Measurements from ENCODE around the gene ANOS1.
"Not testable (repeated sequence)": the region's sequence is repeated elsewhere in the genome, so short reads cannot be mapped to it uniquely, and the experiment has no call there.

The ANOS1 gene

DNA sequence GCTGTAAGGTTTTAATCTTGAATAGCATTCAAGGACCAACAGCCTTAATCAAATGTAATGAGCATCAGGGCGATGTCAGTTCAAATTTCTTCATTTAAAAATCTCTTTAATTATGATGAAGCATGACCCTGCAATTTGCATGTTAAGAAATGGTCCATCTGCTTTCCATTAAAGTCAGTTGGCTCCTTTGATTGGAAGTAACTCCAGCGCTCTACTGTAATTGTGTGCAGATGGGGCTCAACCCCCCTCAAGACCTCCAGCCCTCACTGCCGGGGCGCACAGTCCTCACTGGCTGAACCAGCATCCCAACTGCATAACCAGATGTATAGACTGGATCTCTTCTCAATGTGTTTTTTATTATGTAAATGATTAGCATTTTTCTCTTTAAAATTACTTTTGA lies 140.4 kb downstream of the ANOS1 start:
- DNase-seq = no peak

DNA sequence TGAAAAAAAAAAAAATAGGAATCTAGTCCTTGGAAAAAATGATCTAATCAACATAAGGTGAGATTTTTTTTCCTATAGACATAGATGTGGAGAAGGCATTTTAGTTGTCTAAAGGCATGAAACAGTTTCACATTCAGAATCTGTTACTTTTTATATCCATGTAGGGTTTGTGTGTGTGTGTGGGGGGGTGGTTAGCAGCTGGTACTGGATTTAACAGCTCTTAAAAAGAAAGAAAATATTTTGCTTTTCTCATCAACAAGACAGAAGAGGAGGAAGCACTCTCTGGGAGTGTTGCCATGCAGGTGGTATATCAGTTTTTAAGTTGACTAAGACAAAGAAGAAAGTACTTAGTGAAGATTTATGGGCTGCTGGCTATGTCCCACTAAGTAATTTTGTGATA lies 145.0 kb downstream of the ANOS1 start:
- DNase-seq = no peak

DNA sequence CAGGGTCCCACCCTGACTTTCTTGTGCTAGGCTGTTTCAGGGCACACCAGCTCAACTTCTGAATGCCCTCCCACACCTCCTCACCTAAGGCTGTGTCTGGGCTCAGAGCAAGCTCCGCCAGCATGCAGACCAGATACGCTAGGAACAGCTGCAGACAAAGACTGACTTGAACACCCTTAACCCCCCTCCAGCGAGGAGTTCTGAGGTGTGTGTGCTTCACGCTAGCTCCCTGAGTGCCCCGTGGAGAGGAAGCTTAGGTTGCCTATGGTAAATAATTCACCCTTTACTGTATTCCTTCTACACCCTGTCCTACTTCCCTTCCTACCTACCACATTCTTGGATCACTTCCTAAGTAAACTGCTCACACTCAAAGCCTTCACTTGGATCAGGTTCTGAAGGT lies 152.3 kb downstream of the ANOS1 start:
- no peak for DNase-seq

DNA sequence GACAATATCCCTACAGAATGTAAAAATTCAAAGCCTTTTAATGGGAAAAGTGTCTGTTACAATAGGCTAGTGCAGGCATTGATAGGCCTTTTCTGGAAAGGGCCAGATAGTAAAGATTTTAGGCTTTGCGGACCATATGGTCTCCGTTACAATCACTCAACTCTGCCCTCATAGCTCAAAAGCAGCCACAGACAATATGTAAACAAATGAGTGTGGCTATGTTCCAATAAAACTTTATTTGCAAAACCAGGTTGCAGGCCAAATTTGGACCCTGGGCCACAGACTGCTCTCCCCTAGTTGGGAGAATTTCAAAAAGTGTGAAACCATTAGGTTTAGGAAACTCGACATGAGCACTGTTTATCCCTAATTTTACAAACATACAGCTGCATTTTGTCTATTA lies 155.1 kb downstream of the ANOS1 start:
- DNase-seq = no peak

DNA sequence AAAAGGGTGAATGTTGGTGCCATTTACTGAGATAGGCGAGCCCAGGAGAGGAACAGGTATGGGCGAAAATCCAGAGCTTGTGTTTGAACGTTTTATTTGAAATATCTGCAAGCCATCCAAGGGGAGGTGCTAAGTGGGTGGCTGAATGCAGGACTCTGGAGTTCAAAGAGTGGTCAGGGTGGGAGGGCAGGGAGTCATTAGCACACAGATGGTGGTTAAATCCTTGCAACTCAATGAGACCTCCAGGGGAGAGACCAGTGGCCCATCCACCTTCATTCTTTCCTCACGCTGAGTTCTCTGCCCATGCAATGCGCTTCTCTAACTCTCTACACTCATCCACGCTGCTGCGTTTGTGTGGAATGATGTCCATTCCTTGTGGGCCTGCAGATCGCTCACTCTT lies 166.2 kb downstream of the ANOS1 start:
- DNase-seq = no peak

DNA sequence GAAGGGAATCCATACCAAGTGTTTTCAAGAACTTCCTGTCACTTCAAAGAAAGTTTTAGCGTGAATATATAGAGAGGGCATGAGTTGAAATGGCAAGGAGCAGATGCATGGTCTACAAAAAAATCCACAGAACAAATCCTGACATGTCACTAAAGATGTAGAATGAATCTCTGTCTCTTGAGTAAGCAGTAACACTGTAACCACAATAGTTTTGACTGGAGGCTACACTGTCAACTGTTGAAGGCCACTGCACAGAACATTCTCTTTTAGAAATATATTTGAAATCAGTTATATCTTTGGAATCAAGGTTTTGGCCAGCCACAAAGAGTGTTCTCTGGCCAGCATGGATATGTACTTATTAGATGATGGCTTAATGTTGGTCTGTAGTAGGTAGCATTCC lies 183.5 kb downstream of the ANOS1 start:
- no peak for DNase-seq

DNA sequence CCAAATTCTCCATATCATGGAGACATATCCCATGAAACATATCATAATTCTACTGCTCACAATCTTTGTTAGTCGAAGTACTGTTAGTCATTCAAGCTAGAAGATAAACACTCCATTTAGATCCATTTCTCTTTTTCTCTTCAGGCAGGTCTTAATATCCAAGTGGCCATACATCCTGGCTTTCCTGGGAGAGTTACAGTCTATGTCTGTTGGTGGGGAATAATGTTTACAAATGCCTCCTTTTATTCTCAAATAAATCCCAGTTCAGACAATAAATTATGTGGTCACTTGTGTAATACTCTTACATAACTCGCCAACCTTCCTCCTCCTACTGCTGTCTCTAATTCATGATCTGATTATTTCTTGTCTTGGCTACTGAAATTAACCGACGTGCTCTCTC lies 185.2 kb downstream of the ANOS1 start:
- no peak for DNase-seq

DNA sequence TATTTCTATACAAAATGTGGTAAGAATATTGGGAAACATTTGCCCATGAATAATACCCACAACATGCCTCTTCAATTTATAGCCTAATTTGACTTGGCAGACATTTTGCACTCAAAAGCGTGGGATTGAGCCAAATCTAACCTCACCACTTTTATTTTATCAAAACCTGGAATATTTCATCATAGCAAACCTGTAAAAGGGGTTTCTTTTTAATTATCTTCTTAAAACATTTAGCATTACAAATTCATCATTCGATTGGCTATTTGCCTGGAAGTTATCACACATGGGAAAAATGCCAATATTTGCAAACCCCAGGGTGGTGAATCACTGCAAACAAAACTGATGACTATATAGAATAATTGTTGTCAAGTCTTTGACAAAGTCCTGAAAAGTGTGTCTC lies 211.1 kb downstream of the ANOS1 start:
- DNase-seq = no peak

DNA sequence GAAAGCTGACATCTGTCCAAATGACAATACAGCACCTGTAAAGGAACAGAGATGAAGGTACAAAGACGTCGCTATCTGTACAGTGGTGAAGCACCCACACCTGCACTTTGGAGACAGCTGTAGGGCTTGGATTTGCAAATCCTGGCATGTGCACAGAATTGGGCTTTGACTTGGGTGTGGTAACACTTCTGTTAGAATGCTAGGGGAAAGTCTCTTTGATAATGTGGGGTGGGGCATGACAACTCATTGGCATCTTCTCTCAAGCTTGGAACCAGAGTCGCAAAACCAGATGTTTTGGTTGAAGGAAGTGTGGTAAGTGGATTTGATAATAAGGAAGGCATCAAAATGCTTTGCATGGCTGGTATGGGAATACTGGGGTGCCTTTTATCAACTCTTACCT lies 211.8 kb downstream of the ANOS1 start:
- no peak for DNase-seq

DNA sequence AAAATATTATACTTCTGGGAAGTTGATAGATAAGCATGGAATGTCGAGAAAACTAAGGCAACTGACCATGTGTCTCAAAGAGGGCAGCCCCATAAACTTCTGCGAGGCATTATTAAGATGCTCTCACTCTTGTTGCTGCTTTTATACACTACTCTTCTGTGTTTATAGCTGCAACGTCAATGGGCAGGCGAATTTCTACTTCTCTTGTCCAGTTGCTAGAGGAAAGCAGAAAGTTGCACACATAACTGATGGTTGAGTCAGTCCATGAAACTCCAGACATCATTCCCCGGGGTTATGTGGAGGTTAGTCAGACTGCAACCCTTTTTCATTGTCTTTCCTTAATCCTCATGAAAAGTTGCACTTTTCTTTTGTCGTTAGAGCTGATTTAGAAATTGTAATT lies 227.5 kb downstream of the ANOS1 start:
- DNase-seq = no peak

DNA sequence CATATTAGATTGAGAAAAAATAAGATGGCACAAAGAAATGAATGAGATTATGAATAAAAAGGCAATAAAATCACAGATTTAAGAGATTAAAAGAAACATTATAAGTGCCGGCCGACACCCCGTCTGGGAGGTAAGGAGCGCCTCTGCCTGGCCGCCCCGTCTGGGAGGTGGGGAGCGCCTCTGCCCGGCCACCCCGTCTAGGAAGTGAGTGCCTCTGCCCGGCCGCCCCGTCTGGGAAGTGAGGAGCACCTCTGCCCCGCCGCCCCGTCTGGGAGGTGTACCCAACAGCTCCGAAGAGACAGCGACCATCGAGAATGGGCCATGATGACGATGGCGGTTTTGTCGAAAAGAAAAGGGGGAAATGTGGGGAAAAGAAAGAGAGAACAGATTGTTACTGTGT lies 229.8 kb downstream of the ANOS1 start:
- DNase-seq = not testable (repeated sequence)

DNA sequence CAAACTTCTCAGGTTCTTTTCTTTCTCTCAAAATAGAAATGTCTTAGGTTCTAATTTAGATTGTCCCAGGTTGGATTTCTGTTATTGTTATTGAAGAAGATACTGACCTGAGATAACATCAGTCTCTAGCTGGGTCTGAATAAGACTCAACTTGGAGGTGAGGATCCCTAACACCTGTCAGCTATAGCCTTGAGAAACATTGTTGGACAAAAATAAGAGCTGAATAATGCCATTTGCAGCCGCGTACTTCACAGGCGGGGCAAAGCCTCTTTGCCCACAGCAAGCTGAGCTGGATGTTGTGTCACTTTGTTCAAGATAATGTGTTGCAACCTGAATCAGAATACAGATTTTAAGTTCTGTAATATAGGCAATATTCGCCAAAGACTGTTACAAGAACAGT lies 231.7 kb downstream of the ANOS1 start:
- DNase-seq = no peak

DNA sequence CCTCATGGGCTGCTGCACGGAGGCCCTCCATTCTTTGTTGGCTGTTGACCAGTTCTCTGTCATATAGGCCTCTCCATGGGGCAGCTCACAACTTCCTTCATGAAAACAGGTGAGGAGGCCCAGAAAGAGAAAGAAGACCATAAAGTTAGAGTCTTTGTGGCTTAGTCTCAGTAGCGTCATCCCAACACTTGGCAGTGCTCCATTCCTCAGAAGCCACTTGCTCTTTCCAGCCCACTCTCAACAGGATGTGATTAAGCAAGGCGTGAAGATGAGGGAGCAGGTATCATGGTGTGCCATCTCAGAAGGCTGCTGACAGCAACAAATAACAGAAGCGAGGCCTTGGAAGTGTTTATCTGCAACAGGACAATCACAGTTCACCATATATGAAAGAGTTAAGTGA lies 236.9 kb downstream of the ANOS1 start:
- not testable (repeated sequence) for DNase-seq

DNA sequence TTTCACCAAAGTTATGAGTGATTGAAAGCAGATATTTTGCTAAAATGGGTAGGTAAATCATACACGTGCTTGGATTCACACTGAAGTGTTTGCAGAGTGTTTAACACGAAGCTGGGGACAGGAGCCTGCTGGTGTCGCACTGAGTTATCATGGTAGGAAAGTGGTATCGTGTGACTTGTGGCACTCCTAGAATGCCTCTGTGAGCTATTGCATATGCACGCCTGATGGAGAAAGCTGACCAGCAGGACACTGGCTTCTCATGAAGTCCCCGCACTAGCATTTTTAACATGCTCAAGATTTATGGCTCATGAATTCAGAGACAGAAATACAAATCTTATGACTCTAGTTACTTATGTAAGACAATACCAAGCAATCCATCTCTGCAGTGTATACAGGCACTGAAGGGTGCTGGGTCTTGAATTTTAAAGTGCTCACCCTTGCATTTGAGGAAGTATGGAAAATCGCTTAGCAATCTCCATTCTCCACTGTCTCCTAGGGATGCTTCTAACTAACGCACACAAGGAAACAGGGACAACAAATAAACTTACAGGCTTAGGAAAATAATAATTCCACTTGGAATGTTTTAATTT lies 247.5 kb downstream of the ANOS1 start:
- DNase-seq = no peak
